Stimulated activated CD4-positive, alpha-beta T cell treated with anti-CD3 and anti-CD28 coated beads, TNF-alpha, amount 100 ng/mL, for 48 hours (primary cell): ENCODE measurements around the gene USP49.
"Not testable (repeated sequence)": the region's sequence is repeated elsewhere in the genome, so short reads cannot be mapped to it uniquely, and the experiment has no call there.

Source experiments
- DNase-seq, 3 donors: peaks; one replicate each; pipeline ENCODE4 v3.0.0-alpha.2; 2020; ENCODE audit warnings: low read depth in 3 of 3

Gene USP49

DNA sequence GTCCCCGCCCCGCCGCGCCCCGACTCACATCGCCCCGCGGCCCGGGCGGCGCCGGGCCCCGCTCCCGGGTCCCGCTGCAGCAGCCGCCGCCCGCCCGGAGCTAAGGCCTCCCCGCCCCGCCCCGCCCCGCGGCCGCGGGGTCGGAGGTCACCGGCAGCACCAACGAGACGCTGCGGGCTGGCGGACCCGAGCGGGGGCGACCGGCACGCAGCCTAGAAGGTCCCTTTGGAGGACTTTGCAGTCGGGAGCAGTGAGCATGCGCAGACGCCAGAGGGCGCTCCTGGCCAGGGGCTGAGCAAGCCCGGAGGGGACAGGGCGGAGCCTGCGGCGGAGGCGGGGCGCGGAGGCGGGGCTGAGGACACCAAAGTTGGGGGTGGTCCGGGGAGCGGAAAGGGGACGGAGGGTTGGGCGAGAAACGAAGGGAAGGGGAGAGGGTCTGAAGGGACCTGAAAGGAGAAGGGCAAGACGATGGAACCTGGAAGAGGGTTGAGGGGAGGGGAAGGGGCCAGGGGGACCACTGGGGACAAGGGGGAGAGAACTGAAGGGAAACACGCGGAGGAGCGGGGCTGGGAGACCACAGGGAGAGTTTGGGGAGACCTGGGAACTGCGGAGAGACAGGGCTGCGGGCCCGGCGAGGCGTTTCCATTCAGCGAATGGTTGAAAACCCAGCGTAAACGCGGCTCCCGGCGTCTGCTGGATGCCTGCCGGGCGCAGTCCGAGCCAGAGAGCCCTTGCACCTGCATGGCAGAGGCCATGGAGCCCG is 115.2 kb downstream of the USP49 start, which contains the start of gene FRS3:
Gene FRS3 (minus strand): TSS at position 113 of the 763 bp plus-strand sequence. CDS start 2,913 bp downstream, outside the sequence.
- DNase-seq = peak; percentile 98 to 100 (median 99)

DNA sequence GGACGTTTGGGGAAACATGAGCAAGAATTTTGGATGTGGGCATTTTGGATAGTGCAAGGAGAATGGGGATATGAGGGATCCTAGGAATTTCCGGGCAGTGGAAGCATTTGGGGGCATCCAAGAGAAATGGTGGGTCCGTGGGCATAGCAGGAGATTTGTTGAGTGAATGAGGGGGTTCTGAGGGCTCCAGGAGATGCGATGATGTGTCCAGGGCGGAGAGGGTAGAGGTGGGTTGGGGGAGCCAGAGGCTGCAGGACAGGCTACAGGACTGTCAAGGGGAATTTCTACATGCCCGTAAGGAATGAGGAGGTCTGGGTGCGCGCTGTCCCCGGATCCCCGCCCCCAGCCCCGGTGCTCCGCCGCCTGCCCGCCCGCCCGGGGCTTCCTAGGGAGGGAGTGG is 115.8 kb downstream of the USP49 start:
- no peak for DNase-seq

GRCh38 chr6:41778895-41779294 is 116.3 kb downstream of the USP49 start:
- DNase-seq = no peak

GRCh38 chr6:41777551-41778285 is 117.5 kb downstream of the USP49 start:
- no peak for DNase-seq

DNA sequence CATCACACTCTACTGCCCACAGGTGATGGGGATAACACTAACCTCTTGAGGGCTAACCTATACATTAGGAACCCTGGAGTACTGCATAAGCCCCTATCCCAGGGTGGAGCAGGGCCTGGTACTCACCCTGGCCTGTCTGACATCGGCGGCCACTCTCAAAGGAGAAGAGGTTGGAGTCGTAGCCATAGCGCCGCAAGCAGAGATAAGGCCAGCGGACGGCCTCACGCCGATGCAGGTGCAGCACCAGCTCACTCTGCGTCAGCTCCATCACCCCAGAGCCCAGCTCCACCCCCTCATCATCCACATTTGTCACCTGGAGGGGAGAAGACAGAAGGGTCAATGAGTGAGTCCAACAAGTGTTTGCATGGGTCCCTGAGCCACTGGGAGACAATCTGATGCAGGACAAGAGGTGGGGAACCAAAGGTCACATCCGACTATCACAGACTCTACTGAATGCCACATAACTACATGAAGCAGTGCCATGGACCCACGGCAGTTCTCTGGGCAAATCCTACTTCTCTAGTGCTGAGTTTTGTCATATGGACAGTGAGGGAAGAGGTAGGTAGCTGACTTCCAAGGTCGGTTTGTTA is 119.8 kb downstream of the USP49 start:
- DNase-seq = no peak

DNA sequence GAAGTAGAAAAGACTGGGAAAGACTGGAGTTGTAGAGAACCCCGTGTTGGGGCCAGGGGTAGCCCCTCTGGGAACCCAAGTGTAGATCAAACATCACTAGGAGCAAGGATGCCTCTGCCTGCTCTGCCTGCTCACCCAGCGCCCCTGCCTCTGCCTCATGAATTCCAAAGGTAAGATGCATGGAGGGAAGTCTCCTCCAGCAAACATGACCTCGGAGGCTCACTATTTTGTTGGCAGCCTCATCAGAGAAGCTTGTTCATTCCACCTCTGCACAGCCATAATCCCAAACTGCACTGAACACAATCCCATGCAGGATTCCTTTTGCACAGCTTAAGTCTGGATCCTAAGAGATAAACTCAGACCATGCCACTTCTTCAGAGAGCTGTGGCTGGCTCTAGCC is 120.3 kb downstream of the USP49 start:
- DNase-seq = no peak

GRCh38 chr6:41771058-41771983 is 123.9 kb downstream of the USP49 start:
- DNase-seq = no peak

- DNase-seq = no peak
These were observed 124.7 kb downstream of the USP49 start for GRCh38 chr6:41770381-41771057.

DNA sequence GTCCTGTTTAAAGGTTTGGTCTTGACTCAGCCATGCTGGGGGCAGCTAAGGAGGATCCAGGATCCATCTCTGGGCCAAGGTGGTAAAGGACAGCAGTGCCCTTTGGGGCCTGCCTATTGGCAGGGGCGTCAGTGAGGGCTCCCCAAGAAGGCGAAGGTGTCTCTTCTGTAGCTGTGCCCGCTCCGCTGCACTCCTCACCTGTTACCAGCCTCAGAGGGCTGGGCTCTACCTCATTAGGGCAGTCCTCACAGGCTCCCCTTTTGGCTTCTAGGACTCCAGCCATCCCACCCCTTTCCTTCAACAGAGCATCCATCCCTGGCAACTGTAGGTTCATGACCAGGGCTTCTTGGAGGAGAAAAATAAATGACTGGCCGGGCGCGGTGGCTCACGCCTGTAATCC is 125.8 kb downstream of the USP49 start:
- no peak for DNase-seq

DNA sequence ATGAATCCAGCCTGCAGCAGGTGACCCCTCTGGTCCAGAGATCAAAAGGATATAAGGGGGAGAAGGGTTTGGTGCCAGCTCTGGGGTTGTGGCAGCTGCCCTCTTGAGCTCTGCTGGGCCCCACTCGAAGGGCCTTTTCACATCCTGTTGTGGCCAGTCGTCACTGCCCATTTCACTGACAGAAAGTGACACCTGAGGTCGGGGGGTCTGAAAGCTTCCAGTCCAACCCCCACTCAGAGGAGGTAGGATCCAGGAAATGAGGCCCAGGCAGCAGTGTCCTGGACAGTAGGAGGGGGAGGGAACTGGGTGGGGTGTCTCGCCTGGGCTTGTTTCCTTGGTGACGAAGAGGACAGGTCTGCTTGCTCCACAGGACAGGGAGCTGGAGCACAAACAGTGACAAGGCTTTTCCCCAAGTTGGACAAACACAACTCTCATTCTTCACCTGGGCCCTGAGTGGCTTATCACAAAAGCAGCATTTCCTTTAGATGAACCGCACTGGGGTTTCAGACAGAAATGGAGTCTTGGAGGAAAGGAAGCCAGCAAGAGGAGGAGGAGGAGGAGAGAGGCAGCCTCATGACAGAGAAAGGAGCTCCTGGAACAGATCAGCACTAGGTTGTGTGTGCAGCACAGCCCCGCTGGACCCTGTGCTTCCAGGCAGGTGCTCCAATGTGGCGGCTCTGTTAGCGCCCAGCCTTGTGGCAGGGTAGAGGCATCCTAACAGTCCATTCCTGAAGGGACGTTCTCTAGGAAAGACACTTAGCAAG is 126.4 kb downstream of the USP49 start:
- DNase-seq = no peak

DNA sequence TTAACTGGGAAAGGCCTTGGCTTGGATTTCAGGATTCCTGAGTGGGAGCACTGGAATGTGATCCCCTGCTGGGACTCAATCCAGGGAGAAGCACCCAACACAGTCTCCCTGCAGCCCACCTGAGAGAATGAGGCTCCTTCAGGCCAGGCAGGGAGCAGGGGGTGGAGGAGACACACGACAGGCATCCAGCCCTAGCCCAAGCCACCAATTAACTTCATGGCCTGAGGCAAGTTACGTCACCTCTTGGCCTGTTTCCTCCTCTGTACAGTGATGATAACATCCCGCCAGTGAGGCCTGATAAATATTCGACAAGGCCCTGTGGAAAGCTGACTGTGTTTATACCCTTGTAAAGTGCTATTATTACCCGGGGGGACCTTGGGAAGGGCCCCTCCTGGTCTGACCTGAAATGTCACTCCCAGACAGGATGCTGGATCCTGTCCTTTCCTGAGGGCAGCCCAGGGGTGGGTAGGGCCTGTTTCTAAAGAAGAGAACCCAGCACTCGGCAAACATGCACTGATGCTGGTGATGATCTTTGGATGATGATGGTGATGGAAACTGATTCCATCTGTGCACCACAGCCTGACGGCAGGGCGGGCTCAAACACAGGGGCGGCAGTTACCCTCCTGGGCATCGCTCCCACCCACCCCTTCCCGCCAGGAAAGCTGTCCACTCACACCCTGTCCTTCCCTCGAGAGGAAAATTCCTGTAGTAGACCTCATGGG is 127.9 kb downstream of the USP49 start:
- no peak for DNase-seq

DNA sequence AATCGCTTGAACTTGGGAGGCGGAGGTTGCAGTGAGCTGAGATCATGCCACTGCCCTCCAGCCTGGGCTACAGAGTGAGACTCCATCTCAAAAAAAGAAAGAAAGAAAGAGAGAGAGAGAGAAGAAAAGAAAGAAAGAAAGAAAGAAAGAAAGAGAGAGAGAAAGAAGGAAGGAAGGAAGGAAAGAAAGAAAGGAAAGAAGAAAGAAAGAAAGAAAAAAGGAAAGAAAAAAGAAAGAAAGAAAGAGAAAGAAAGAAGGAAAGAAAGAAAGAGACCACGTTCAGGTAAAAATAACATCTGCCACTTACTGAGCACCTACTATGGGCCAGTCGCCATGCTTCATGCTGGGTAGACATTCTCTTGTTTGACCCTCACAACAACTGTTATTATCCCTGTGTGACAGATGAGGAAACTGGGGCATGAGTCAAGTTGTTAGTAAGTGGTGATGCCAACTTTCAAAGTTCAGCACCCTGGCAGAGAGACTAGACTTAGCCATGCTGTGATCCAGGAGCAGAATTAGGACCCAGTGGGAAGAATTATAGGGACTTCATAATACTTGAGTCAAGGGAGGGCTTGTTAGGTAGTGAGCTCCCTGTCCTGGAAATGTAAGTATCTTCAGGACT is 129.0 kb downstream of the USP49 start:
- DNase-seq = not testable (repeated sequence)

- no peak for DNase-seq
These were observed 131.7 kb downstream of the USP49 start for GRCh38 chr6:41763470-41763869.

DNA sequence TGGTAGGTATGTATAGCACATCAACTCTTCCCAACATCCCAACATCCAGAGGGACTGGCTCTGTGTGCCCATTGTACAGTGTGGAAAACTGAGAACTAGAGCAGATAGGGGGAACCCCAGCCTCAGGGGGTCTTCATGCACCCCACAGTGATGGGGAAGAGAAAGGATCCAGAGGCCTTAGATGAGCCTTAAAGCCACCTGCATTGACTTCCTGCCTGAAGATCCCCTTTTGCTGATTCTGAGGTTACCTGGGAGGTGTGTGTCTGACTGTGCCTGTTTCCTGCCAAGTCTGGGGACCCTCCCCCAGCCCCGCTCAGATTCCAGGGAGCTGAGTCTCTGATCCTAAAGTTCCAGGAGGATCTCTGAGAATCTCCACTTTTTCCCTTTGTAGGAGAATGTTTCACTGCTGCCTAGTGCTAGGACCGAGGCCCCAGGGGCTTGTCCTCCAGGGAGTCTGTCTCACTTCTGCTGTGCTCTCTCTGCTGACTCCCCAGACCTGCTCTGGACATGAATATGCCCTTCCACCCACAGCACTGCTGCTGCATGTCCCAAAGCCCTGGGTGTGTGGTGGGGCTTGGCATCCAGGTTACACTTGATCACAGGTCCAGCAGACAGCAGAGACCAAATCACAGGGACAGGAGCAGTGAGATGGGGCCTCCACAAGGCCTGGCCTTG is 135.1 kb downstream of the USP49 start:
- DNase-seq = no peak

GRCh38 chr6:41759106-41759904 is 135.9 kb downstream of the USP49 start:
- DNase-seq = no peak

DNA sequence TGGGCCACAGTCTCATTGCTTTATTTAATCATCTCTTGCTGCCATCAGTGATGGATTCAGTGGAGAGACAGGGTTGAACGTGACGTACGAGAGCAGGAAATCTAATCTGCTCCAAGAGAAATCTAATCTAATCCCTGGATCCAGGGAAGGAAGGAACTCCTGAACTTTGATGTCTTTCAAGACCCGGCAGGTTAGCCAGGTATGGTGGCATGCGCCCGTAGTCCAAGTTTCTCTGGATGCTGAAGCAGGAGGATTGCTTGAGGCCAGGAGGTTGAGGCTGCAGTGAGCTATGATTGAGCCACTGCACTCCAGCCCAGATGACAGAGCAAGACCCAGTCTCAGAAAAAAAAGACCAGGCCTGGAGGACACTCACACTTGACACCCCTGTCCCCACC is 136.5 kb downstream of the USP49 start:
- DNase-seq = no peak

DNA sequence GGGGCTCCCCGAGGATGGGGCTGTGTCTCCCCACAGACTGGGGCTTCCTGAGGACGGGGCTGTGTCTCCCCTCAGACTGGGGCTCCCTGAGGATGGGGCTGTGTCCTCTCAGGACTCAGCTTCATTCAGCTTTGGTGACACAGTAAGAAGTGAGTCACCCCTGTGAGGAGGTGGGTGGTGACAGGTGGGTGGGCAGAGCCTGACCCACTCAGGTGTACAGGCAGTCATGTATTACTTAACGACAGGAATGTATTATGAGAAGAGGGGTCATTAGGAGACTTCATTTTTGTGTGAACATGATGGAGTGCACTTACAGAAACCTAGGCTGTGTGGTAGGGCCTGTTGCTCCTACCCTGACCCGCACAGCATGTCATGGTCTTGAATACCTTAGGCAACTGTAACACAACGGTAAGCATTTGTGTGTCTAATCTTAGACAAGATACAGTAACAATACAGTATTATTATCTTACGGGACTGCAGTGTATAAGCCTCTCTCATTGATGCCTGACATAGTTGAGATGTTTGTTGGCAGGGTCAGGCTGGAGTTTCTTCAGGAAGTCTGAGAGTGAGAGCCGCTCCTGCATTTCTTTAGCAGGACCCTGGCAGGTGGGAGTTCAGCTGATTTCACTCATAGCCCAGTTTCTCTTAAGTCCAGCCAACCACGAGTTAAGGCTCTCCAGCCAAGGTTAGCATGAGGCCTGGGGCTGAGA is 137.1 kb downstream of the USP49 start:
- no peak for DNase-seq
